Stimulated activated CD8-positive, alpha-beta memory T cell treated with anti-CD3 and anti-CD28 coated beads, Interleukin-15, amount 100 ng/mL, for 4 hours (primary cell): ENCODE results near the gene UBXN4.
"Not testable (repeated sequence)": the region's sequence is repeated elsewhere in the genome, so short reads cannot be mapped to it uniquely, and the experiment has no call there.

Experiments used
- DNase-seq, 2 donors: peaks; one replicate each; pipeline ENCODE4 v3.0.0-alpha.2; 2020; ENCODE audit warnings: low read depth in 2 of 2

UBXN4 gene, protein sequence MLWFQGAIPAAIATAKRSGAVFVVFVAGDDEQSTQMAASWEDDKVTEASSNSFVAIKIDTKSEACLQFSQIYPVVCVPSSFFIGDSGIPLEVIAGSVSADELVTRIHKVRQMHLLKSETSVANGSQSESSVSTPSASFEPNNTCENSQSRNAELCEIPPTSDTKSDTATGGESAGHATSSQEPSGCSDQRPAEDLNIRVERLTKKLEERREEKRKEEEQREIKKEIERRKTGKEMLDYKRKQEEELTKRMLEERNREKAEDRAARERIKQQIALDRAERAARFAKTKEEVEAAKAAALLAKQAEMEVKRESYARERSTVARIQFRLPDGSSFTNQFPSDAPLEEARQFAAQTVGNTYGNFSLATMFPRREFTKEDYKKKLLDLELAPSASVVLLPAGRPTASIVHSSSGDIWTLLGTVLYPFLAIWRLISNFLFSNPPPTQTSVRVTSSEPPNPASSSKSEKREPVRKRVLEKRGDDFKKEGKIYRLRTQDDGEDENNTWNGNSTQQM

DNA sequence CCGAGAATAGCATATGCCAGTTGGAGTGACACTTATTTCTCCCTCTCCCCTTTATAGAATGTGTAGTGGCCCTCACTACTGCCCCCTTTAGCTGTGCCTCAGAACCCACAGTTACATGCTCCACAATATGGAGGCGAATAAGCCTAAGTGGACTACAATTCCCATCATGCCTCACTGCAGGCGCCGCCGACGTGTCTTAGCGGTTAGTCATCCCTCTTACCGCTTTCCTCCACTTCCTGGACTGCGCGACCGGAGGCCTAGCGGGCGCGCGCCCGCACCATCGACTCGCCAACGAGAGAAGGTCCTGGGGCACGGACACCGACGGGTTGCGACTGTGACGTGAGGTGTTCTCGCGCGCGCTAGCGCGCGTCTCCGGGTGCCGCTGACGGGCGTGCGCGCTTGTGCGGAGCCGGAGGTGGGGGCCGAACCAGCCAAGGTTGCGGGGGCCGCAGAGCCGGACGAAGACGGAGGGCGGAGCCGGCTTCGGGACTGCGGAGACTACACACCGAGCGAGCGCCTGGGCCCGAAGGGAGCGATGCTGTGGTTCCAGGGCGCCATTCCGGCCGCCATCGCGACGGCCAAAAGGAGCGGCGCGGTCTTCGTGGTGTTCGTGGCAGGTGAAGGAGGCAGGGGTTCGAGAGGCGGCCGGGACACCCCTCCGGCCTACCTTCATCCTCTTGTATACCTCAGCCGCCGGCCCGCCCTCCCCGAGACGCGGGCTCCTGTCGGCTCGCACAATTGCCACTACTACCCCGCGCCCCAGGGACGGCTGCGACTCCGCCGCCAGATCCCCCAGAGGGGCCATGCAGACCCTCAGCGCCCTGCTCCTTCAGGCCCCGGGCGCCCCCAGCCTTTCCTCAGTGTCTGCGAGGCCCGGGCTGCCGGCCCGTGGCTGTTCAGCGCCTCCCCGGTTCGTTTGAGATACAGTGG is at the start of gene UBXN4:
UBXN4 (plus strand) TSS at position 461 of the 930 bp plus-strand sequence; CDS start at position 536, 75 bp downstream.
- peak; percentile 93 for DNase-seq

GRCh38 chr2:135694711-135695110 is 46.9 kb upstream of the UBXN4 start:
- no peak for DNase-seq

- DNase-seq: no peak
Observed at GRCh38 chr2:135698838-135699237, 42.8 kb upstream of the UBXN4 start.

- no peak for DNase-seq
Observed at GRCh38 chr2:135701442-135701841, 40.2 kb upstream of the UBXN4 start.

DNA sequence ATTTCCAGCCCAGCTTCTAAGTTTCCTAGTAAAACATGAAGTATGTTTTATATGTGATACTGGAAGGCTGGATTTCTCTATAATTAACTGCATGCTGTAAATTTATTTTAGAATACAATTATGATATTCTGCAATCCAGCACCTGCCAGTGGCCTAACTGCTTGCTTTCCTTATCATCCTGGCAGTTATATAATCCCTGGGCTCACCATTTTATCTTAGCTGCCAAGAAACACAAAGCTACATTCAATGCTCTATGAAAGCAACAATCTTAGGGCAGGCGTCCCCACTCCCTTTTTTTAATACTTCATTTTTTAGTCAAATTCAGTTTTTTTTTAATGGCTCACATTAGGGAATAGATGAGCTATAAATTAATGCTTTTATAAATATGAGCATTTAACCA is 38.4 kb upstream of the UBXN4 start:
- DNase-seq: no peak

GRCh38 chr2:135704075-135704474 is 37.6 kb upstream of the UBXN4 start:
- not testable (repeated sequence) for DNase-seq

- DNase-seq: no peak
Observed at GRCh38 chr2:135708159-135708558, 33.5 kb upstream of the UBXN4 start.

DNA sequence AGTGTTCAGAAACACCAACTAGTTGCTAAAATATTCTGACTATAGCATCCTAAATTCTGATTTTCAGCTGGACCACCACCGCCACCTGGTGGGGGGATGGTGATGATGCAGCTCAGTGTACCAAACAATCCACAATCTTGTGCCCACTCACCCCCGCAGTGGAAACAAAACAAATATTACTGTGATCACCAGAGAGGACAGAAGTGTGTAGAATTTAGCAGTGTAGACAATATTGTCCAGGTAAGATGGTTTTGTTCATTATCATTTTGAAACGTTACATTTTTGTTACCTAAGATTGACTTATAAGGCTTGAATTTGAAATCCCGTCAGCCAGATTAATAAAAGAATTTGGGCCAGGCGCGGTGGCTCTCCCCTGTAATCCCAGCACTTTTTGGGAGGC is 31.7 kb upstream of the UBXN4 start:
- peak; percentile 24 to 28 for DNase-seq

- DNase-seq: not testable (repeated sequence)
Observed at GRCh38 chr2:135715086-135715485, 26.6 kb upstream of the UBXN4 start.

- no peak for DNase-seq
Observed at GRCh38 chr2:135728064-135728743, 13.5 kb upstream of the UBXN4 start.

GRCh38 chr2:135732561-135732960 is 9.1 kb upstream of the UBXN4 start:
- no peak for DNase-seq

DNA sequence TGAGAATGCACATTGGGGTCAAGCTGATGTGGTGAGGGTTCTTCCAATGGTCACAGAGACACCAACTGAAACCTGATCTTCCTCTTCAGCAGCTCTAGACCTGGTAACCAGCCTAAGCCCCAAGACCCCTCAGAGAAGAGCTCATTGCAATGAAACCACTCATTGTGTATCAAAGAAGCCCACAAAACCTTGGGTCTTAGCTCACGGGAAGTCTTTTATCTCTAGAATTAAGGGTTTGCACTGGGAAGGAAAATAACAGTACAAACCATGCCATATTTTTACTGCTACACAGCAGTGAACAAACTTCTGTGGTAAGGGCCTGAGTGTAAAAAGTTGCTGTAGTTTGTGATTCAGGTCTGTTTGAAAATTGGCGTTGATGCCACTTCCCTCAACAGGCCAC is 8.6 kb upstream of the UBXN4 start:
- DNase-seq: no peak

DNA sequence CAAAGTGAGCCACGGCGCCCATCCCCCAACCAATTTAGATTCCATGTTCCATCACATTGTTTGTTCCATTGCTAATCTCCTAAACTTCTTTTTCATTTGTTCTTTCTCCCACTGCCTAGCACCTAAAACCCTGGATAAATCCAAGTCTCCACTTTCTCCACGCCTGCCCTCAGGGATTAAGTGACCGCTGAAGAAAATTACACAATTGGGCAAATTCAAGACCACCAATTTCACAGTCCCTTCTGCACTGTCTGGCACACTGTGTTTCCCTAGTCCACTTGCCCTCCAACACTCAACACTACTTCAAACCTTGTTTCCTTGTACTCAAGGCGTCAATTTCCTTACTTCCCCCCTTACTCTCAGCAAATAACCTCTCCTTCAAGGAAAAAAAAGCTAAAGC is 5.1 kb upstream of the UBXN4 start:
- DNase-seq: no peak

GRCh38 chr2:135740206-135740605 is 1.4 kb upstream of the UBXN4 start:
- DNase-seq: no peak

DNA sequence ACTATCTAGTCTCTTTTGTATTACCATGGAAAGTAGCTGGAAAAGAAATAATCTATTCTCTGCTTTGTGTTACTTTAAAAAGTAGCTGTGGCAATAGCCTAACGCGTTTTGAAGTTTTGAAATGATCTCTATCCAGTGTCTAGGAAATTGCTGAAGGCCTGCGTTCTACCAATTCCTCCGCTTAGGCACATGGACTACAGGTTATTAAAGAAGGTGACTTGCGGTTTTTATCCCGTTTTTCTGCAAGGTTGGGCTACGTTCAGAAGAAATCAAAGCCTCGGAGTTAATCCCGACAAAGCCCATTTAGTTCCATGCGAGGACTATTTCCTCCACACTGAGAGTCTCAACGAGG is 636 bp upstream of the UBXN4 start:
- DNase-seq: no peak

DNA sequence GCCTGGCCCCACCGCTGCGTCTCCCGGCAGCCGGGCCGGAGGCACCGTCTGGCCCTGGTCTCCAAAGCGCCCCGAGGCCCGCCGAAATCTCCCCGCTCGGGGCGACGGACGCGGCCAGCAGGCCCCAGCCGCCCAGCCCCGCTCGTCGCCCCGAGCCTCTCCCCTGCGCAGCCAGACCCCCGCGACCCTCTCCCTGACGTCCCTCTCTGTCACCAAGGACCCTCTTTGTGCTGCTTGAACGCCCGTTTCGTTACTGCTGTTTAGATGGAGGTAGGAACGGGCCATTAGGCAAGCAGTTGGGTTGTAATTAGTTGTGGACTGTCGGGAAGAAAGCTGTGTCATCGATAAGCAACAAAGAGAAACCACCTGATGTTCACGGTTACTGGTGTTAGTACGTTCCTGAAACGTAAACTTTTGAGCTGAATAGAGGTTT is 686 bp downstream of the UBXN4 start:
- DNase-seq: peak in 1 of 2 donors; percentile 26

DNA sequence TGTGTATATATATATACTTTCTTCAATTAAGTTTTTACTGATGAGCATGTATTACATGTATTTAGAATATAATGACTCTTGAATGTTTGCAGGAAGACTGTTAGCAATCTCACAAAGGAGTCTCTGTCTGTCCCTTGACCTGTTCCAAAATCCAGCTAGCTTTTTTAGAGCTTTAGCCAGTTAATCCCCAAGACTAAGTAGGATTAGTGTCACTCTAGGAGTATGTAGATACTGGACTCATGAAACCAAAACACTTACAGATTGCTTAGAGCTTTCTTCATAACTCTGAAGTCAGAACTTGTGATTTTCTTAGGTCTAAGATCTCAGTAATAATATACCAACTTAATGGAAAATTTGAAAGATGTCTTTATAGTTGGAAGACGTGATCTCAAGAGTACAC is 2.2 kb downstream of the UBXN4 start:
- DNase-seq: no peak

DNA sequence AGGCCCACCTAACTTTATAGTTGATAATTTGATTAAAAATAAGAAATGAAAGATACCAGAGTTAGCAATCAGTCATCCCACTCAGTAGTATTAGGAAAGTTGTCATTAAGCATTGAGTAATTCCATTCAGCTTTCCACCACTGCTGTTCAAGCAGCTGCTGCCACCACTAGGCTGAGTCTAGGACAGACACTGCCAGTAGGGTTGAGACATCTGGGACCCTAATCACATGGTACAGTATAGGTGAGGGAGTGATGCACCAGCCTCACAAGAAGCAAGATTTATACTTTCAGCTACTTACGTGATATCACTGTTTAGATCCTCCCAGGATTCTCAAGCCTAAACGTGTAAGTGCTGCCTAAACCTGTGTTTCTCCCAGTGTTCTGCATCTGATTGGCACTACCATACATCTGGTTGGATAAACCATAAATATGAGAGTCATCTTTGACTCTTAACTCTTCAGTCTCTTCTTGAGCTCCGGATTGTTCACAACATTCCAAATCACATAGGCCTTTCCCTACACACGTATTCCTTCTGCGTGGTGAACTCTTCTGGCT is 3.2 kb downstream of the UBXN4 start:
- DNase-seq: no peak

DNA sequence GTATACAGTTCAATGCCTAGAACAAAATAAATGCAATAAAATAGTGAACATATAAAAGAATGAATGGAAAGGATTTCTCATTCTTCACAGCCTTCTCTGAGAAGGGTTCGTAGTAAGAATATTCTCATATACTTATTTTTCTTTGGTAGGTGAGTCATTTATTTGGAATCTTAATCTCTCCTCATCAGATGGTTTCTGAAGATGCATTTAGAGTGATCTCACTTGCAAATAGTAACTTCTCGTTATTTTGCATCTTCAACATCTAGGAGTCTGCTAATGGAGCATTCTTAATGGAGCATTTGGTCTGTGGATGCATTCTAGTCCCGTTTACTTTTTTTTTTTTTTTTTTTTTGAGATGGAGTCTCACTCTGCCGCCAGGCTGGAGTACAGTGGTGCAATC is 3.9 kb downstream of the UBXN4 start:
- no peak for DNase-seq

- no peak for DNase-seq
Observed at GRCh38 chr2:135755573-135755972, 13.9 kb downstream of the UBXN4 start.

DNA sequence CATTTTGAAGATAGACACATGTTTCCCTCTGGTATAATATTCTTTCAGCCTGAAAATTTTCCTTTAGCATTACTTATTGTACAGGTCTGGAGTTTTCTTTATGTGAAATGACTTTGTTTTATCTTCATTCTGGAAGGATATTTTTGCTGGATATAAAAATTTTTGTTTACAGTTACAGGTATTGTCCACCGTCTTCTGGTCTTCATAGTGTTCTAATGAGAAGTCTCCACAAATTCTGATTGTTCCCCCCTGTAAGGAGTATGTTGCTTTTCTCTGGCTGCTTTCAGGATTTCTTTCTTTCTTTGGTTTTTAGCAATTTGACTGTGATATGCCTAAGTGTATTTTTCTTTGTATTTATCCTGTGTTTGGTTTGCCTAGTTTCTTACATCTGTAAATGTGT is 15.0 kb downstream of the UBXN4 start:
- no peak for DNase-seq

- DNase-seq: no peak
Observed at GRCh38 chr2:135762022-135762421, 20.4 kb downstream of the UBXN4 start.
